HG03575 (cell line): ENCODE results near the gene SCNN1B.

Experiments used
- ATAC-seq: cut with Tn5 transposase; IDR thresholded peaks from one replicate; pipeline ENCODE4 v1.9.1; 2021; ENCODE audit not compliant: unreplicated experiment, insufficient number of reproducible peaks, low FRiP score; ENCODE audit errors: extremely low read depth

SCNN1B gene

GRCh38 chr16:23317751-23318150 is 15.6 kb downstream of the SCNN1B start:
- ATAC-seq: no peak

- no peak for ATAC-seq
Measured at GRCh38 chr16:23318639-23319038, 16.5 kb downstream of the SCNN1B start.

GRCh38 chr16:23319861-23320615 is 17.9 kb downstream of the SCNN1B start:
- ATAC-seq: no peak

GRCh38 chr16:23320693-23321092 is 18.6 kb downstream of the SCNN1B start:
- ATAC-seq: no peak

GRCh38 chr16:23321206-23321875 is 19.2 kb downstream of the SCNN1B start:
- no peak for ATAC-seq

- no peak for ATAC-seq
Measured at GRCh38 chr16:23323224-23324030, 21.3 kb downstream of the SCNN1B start.

GRCh38 chr16:23324727-23325126 is 22.6 kb downstream of the SCNN1B start:
- ATAC-seq: no peak

GRCh38 chr16:23327836-23328235 is 25.7 kb downstream of the SCNN1B start:
- ATAC-seq: no peak

GRCh38 chr16:23330161-23330560 is 28.1 kb downstream of the SCNN1B start:
- ATAC-seq: no peak

- no peak for ATAC-seq
Measured at GRCh38 chr16:23330583-23331249, 28.6 kb downstream of the SCNN1B start.

- no peak for ATAC-seq
Measured at GRCh38 chr16:23333034-23333579, 31.0 kb downstream of the SCNN1B start.

- ATAC-seq: no peak
Measured at GRCh38 chr16:23333831-23334456, 31.8 kb downstream of the SCNN1B start.

- ATAC-seq: no peak
Measured at GRCh38 chr16:23334457-23334853, 32.4 kb downstream of the SCNN1B start.

GRCh38 chr16:23334950-23335349 is 32.8 kb downstream of the SCNN1B start:
- ATAC-seq: no peak

- no peak for ATAC-seq
Measured at GRCh38 chr16:23337836-23338550, 35.9 kb downstream of the SCNN1B start.

GRCh38 chr16:23339787-23340186 is 37.7 kb downstream of the SCNN1B start:
- no peak for ATAC-seq

- ATAC-seq: no peak
Measured at GRCh38 chr16:23342083-23342640, 40.1 kb downstream of the SCNN1B start.
